GM12891 (cell line): ENCODE measurements around the gene CLIP3.
"Not testable (repeated sequence)": the region's sequence is repeated elsewhere in the genome, so short reads cannot be mapped to it uniquely, and the experiment has no call there.

Experiments
- DNase-seq: peaks from one replicate; pipeline ENCODE4 v3.0.0; 2011; ENCODE audit warnings: low spot score; ENCODE audit not compliant: insufficient read length
- FAIRE-seq: peaks from 2 replicates; lab custom pipeline; 2011; peaks lifted over from hg19 to GRCh38; lab: Jason Lieb, UNC
- PAX5 ChIP-seq: IDR thresholded peaks from 2 replicates; pipeline ENCODE4 v1.6.1; 2011; ENCODE audit warnings: low read length, moderate library complexity, mild to moderate bottlenecking; ENCODE audit not compliant: insufficient read depth, severe bottlenecking
- POLR2A ChIP-seq: IDR thresholded peaks from 2 replicates; pipeline ENCODE4 v1.6.1; 2011; ENCODE audit warnings: low read depth, low read length, control low read depth
- POLR2AphosphoS5 ChIP-seq: IDR thresholded peaks from 2 replicates; pipeline ENCODE4 v1.6.1; 2011; ENCODE audit warnings: low read depth, low read length, control low read depth
- POU2F2 ChIP-seq: IDR thresholded peaks from 2 replicates; pipeline ENCODE4 v1.6.1; 2011; ENCODE audit warnings: low read depth, mild to moderate bottlenecking, control low read depth, low read length, moderate library complexity
- SPI1 ChIP-seq: IDR thresholded peaks from 2 replicates; pipeline ENCODE4 v1.6.1; 2011; ENCODE audit warnings: low read depth, low read length, control low read depth
- TAF1 ChIP-seq: IDR thresholded peaks from 2 replicates; pipeline ENCODE4 v1.6.1; 2011; ENCODE audit warnings: low read depth, low read length, control low read depth

CLIP3 gene

GRCh38 chr19:36047835-36048234 is 15.2 kb upstream of the CLIP3 start:
- FAIRE-seq (no peak), DNase-seq (no peak)
- TF ChIP-seq POU2F2 (no peak), POLR2A (no peak), POLR2AphosphoS5 (no peak), SPI1 (no peak), PAX5 (no peak), TAF1 (no peak)

- DNase-seq (no peak), FAIRE-seq (no peak)
- TF ChIP-seq POU2F2 = no peak
- no peak for TF ChIP-seq SPI1
- TF ChIP-seq PAX5 = no peak
- TF ChIP-seq TAF1 = no peak
These were observed 13.9 kb upstream of the CLIP3 start for GRCh38 chr19:36046443-36047050.

- DNase-seq (no peak), FAIRE-seq (no peak)
- no peak for TF ChIP-seq POLR2AphosphoS5
These were observed 11.3 kb upstream of the CLIP3 start for GRCh38 chr19:36043952-36044351.

- TF ChIP-seq POLR2A = no peak
- TF ChIP-seq POLR2AphosphoS5 = no peak
- TF ChIP-seq PAX5 = no peak
- no peak for TF ChIP-seq TAF1
- no peak for TF ChIP-seq SPI1
- no peak for TF ChIP-seq POU2F2
- FAIRE-seq (no peak), DNase-seq (no peak)
These were observed 9.2 kb upstream of the CLIP3 start for GRCh38 chr19:36041831-36042230.

GRCh38 chr19:36041092-36041491 is 8.4 kb upstream of the CLIP3 start:
- FAIRE-seq, DNase-seq: not testable (repeated sequence)

- no peak for FAIRE-seq
- TF ChIP-seq POLR2AphosphoS5 (no peak), PAX5 (no peak), SPI1 (no peak), POU2F2 (no peak), POLR2A (no peak), TAF1 (no peak)
- no peak for DNase-seq
These were observed 7.8 kb upstream of the CLIP3 start for GRCh38 chr19:36040495-36040894.

- no peak for DNase-seq
- TF ChIP-seq POU2F2 = no peak
- no peak for TF ChIP-seq TAF1
- no peak for TF ChIP-seq POLR2A
- TF ChIP-seq PAX5 = no peak
- no peak for TF ChIP-seq POLR2AphosphoS5
- no peak for TF ChIP-seq SPI1
- FAIRE-seq = no peak
These were observed 1.4 kb downstream of the CLIP3 start for GRCh38 chr19:36031308-36031707.

GRCh38 chr19:36030264-36031148 is 2.2 kb downstream of the CLIP3 start:
- no peak for TF ChIP-seq POLR2AphosphoS5
- no peak for TF ChIP-seq POLR2A
- TF ChIP-seq POU2F2 = no peak
- no peak for TF ChIP-seq PAX5
- no peak for TF ChIP-seq TAF1
- TF ChIP-seq SPI1 = no peak
- DNase-seq (no peak), FAIRE-seq (no peak)

- FAIRE-seq (no peak), DNase-seq (no peak)
- TF ChIP-seq POLR2A (no peak), POLR2AphosphoS5 (no peak), SPI1 (no peak), POU2F2 (no peak)
These were observed 4.2 kb downstream of the CLIP3 start for GRCh38 chr19:36028313-36029041.

GRCh38 chr19:36027696-36028095 is 5.0 kb downstream of the CLIP3 start:
- FAIRE-seq (no peak), DNase-seq (no peak)
- TF ChIP-seq TAF1 = no peak
- no peak for TF ChIP-seq POLR2A
- no peak for TF ChIP-seq POLR2AphosphoS5
